Spleen (tissue), 7 donors: ENCODE measurements around the gene OR2A14.

Experiments used
- CTCF ChIP-seq, 11 experiments: fragments of 200-600 bp in 7 of 11; fragments of 450-650 bp in 4 of 11; sonication (generic) in 4 of 11; IDR thresholded peaks in 8 of 11; conservative IDR thresholded peaks in 3 of 11; 1 replicate in 7 of 11; 2 replicates in 4 of 11; pipeline versions ENCODE4 v1.4.0 to v1.8.0; 2016 to 2021; ENCODE audit warnings: antibody characterized with exemption in 11 of 11, inconsistent platforms in 4 of 11, mild to moderate bottlenecking in 1 of 11
- POLR2A ChIP-seq, 3 donors: fragments of 450-650 bp; IDR thresholded peaks; one replicate each; pipeline ENCODE4 v1.5.1; 2017; ENCODE audit warnings: antibody characterized with exemption in 3 of 3, mild to moderate bottlenecking in 1 of 3
- donor health status: DM: no; HTN: no; CAD: no; lungs with moderate emphysema.
- donor health status: DM: no; HTN: no; CAD: no.
- donor health status: DM: no; HTN: no; CAD: no.

GRCh38 chr7:144113651-144114050 is 9.3 kb upstream of the OR2A14 start:
- TF ChIP-seq CTCF (IDR thresholded peaks at IDR 0.05 in 8 of 11, conservative IDR thresholded peaks at IDR 0.05 in 3 of 11) (no peak), POLR2A (IDR thresholded peaks at IDR 0.05) (no peak)
